Activated CD8-positive, alpha-beta memory T cell treated with anti-CD3 and anti-CD28 coated beads for 48 hours (primary cell): ENCODE measurements around the gene CALN1.
"Not testable (repeated sequence)": the region's sequence is repeated elsewhere in the genome, so short reads cannot be mapped to it uniquely, and the experiment has no call there.

Experiments used
- DNase-seq, 3 experiments: peaks; one replicate each; pipeline ENCODE4 v3.0.0-alpha.2; 2020; ENCODE audit warnings: low read depth in 2 of 3, low spot score in 2 of 3

CALN1 gene

GRCh38 chr7:72409638-72410015, 2.5 kb downstream of the CALN1 start:
- DNase-seq = no peak

DNA sequence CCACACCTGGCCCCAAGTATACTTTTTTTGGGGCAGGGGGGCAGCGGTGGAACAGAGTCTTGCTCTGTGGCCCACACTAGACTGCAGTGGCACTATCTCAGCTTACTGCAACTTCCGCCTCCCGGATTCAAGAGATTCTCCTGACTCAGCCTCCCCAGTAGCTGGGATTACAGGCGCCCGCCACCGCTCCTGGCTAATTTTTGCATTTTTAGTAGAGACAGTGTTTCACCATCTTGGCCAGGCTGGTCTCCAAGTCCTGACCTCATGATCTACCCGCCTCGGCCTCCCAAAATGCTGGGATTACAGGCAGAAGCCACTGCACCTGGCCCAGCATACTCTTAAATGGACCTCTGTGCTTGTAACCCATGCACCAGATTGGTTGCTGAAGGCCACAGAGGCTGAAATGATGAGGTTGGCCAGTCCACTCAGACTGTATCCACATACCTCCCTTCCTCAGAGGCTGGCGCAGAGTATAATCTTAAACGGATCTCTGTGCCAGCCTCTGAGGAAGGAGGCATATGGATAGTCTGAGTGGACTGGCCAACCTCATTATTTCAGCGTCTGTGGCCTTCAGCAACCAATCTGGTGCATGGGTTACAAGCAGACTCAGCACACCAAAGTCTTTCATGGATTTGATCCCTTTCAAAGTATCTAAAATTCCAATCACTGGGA, 3.0 kb downstream of the CALN1 start:
- DNase-seq = no peak

- DNase-seq = no peak
Measured at GRCh38 chr7:72406820-72407403, 5.2 kb downstream of the CALN1 start.

- DNase-seq = no peak
Measured at GRCh38 chr7:72405871-72406270, 6.3 kb downstream of the CALN1 start.

DNA sequence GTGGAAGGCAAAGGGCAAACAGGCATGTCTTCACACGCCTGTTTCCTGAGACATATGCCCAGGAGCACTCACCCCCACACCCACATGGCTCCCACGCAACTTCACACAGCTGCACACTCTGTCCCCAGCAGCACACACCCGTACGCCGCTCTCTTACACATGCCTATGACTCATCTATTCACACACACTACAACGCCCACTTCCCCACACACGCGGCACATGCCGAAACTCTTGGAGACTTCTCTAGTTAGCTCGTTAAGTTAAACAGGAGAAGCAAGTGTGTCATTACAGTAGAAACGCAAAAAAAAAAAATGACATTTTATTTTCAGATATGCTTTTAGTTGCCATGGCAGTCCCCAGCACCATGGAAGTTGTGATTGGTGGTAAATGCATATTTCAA, 6.7 kb downstream of the CALN1 start:
- no peak for DNase-seq

DNA sequence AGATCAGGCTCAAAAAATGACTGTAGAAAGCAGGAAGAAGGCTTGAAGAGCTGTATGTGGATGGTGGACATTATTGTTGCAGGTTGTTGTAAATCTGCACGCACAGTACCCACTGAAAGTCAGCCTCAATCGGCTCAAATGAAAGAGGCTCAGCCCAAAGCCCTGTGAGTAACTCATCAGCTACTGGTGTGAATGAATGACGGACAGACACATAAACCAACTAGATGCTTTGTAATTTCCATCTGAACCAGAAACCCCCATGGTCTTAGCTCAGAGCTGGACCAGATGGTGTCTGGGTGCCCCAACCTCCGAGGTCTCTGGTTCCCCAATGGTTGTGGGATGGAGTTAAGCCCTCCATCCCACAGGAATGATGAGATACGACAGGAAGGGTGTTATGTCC, 7.4 kb downstream of the CALN1 start:
- DNase-seq = no peak

GRCh38 chr7:72403458-72404076, 8.6 kb downstream of the CALN1 start:
- DNase-seq = no peak

- no peak for DNase-seq
Measured at GRCh38 chr7:72394016-72394415, 18.1 kb downstream of the CALN1 start.

GRCh38 chr7:72391821-72392377, 20.2 kb downstream of the CALN1 start:
- no peak for DNase-seq

DNA sequence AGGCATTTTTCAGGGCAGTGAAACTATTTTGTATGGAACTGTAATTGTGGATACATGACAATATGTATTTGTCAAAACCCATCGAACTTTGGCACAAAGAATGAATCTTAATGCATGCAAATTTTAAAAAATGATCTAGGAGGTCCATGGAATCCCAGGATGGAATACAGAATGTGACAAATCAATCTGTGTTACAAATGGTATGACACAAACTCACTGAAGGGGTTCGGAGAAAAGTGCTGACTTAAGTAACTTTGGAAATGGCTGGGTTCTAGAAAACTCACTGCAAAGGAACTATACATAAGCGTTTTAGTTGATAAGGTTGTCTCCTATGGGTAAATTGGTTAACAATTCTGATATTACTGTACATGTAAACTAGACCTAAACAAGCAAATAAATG, 26.0 kb downstream of the CALN1 start:
- no peak for DNase-seq

DNA sequence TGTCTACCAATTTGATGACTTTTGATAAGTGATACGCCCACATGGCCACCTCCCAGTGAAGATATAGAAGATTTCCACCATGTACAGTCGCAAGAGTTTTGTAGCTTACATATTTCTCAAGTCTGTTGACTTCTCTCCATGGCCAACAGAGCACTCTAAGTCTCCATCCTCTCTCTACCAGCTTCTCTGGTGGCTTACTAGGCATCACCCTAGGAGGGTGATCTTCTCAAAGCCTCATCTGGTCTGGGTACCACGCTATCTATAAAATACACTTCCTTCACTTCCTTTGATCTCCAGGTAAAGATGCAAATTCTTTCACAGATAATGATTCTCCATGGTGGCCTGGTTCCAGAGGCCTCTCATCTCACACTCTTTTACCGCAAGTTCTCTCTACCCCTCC, 49.9 kb downstream of the CALN1 start:
- DNase-seq = no peak

DNA sequence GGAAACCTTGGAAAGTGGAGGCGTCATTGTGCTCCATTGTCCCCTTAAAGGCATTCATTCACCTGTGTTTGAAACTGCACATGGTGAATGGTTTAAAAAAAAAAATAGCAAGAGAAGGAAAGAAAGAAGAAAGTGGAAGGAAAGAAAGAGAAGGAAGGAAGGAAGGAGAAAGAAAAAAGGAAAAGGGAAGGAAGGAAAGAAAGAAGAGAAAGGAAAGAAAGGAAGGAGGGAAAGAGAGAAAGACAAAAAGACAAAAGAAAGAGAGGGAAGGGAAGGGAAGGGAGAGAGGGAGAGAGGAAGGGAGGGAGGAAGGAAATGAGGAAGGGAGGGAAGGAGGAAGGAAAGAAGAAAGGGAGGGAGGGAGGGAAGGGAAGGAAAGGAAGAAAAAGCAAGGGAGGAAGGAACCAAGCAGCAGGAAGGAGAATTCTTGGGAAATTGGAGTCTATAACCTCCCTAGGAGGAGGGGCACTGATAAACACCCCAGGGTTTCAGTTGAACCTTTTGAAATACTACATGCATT, 66.9 kb downstream of the CALN1 start:
- DNase-seq = no peak

DNA sequence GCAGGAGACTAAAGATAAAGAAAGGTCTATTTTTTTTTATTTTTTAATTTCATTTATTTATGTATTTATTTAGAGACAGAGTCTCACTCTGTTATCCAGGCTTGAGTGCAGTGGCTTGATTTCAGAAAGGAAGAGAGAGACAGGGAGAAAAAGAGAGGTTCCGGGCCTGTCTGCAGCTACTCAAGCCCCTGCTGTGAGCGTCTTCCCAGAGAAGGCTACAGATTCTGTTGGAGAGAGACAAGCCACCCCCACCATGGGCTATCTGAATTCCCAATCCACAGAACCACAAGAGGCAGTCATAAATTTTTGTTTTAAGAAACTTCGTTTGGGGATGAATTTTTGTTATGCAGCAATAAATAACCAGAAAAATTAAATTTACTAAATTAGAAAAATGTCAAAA, 68.1 kb downstream of the CALN1 start:
- no peak for DNase-seq

GRCh38 chr7:72343354-72343753, 68.8 kb downstream of the CALN1 start:
- not testable (repeated sequence) for DNase-seq

- DNase-seq = no peak
Measured at GRCh38 chr7:72337390-72338167, 74.6 kb downstream of the CALN1 start.

DNA sequence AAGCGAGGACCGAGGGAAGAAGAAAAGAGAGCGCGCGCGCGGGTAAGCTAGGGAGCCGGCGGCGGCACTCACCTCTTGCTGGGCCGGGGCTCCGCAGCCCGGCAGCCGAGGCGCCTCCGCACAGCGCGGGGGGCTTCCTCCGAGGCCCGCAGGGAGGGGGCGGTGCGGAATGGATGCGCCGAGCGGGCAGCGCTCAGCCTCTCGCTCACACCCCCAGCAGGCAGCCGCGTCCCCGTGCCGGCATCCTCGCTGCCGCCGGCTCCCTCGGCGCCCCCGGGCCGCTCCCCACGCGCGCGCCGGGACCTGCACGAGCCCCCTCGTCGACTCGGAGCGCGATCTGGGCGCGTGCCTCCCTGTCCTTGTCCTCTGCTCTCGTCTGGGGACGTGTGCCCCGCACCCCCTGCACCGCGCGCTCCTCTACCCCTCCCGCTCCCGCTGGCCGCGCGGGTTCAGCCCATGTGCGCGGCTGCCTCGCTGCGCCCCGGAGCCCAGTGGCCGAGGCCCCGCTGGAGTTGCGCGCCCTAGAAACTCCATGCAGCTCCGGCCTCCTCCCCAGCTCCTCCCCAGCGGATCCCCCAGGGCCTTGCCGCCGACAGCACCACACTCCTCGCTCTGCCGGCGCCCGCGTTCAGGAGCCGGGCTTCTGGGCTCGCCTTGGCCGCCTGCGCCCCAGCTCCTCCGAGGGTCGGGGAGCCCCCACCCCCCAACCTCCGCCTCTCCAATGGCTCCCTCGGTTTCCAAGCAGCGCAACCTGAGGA, 75.3 kb downstream of the CALN1 start:
- DNase-seq = no peak

DNA sequence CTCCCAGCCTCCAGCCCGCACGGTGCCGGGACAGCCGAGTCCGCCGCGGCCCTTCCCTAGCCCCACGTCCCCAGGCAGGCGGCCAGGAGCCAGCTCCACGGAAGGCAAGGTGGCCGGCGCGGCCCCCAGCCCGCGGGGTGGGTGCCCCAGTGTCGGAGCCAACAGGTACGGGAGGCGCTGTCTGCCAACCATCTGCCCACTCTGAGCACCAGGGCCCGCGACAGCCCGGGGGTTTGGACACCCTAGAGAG, 75.8 kb downstream of the CALN1 start:
- no peak for DNase-seq

DNA sequence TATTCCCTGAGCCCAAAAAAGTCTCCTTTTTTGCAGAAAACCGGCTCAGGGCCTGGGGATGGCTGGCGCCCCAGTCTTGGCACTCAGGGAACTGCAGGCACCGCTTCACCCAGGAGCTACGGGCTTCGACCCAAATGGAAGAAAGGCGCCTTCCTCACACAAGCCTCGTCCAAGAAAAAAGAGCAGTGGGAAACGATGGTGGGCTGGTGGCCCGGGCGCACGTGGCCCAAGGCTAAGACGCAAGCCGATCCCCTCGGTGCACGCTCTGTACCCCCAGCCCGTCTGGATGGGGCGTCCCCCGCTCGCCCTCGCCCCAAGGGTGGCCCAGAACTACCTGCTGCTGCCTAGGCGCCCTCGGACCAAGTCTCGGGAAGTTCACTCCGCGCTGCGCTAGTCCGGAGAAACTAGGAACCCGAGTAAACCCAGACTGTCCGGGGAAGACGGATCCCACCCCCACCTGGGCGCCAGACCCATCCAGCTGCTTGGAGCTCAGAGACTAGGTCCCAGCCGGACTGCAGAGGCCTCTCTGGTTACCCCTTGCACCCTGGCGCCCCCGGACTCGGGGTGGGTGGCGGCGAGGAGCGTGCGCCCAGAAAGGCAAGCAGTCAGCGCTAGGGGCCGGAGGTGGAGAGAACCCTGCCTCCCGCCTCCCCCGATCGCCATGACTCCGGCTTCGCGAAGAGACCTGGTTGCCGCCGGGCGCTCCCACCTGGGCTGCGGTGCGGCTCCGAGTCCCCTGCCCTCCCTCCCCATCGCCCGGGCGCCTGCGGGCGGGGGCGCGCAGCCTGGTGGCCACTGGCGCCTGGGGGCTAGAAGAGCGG, 76.4 kb downstream of the CALN1 start:
- DNase-seq = no peak

- DNase-seq = no peak
Measured at GRCh38 chr7:72334698-72335097, 77.4 kb downstream of the CALN1 start.

DNA sequence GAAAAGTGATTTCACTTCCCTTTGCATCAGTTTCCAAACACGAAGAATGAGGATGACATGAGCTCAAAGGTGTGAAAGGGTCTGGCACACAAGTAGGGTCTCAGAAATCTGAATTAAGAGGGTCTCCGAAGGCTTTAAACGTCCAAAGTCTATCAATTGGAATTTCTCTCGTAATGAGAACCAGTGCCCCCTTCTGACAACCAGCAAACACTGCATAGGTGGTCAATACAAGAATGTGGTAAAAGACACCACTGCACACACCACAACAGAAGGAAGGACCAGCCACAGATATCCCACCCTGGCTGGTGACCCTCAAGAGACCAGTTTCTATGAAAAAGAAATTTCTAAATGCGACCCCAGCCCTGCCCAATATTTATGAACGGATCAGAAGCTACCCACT, 78.1 kb downstream of the CALN1 start:
- no peak for DNase-seq
